Stimulated activated CD4-positive, alpha-beta T cell treated with anti-CD3 and anti-CD28 coated beads, Interleukin-15, amount 100 ng/mL, for 48 hours (primary cell): Measurements from ENCODE around the gene COMP.

Source experiments
- DNase-seq, 2 donors: peaks; one replicate each; pipeline ENCODE4 v3.0.0-alpha.2; 2020; ENCODE audit warnings: low read depth in 2 of 2

The COMP gene

DNA sequence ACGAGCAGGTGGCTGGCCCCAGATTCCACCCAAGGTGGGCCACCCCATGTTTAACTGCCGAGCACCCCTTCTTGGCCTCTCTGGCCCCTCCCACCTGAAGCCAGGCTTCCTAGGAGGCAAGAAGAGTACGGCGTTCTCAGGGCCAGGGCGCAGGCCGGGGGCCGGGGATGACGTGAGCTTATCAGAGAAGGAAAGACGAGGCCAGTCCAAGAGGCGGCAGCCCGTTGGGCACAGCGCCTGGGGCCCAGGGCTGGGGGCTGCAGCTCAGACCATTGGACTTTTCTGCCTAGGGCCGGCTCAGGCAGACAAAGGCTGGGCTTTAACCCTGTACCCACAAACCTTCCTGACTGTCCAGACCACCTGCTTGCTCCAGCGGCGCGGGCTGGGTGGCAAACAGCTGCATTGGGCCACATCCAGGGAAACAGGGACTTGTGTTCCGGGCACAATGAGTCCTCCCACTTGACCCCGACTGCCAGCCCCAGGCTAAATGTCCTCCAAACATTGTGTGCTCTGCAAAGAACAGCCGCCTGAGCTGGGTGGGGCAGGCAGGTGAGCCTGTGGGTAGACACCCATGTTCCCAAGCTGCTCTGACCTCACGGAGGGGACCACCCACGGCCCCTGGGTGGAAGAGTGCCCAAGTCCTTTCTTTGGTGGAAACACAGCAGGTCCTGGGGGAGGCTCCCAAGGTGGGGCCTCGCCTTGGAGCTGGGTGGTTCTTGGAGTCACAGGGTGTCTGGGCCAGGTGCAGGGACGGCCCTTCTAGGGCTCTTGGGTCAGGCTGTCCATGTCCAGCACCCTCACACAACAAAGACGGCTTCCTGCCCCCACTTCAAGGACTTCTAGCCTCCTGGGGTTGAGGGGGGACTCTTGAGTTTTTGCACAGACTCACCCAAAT is 21.9 kb downstream of the COMP start:
- DNase-seq = no peak

DNA sequence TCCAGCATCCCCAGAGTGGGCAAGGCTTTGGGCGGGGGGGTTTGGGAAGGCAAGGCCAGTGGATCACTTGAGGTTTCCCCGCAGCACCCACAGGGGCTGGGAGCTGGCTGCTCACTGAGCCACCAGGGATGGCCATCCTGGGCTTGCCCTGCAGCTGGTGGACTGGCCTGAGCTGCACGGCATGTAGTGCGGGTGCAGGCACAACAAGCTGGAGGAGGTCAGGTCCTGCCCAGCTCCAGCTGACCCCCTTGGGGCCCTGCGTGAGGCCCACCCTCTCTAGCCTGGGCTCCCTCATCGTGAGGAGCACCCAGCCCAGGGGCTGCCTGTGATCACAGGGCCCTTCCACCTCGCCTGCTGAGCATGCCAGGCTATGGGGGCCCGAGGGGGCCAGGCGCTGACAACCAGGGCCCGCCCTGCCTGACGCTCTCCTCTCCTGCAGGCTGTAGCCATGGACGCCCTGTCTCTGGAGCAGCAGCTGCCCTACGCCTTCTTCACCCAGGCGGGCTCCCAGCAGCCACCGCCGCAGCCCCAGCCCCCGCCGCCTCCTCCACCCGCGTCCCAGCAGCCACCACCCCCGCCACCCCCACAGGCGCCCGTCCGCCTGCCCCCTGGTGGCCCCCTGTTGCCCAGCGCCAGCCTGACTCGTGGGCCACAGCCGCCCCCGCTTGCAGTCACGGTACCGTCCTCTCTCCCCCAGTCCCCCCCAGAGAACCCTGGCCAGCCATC is 22.9 kb downstream of the COMP start:
- DNase-seq = no peak

DNA sequence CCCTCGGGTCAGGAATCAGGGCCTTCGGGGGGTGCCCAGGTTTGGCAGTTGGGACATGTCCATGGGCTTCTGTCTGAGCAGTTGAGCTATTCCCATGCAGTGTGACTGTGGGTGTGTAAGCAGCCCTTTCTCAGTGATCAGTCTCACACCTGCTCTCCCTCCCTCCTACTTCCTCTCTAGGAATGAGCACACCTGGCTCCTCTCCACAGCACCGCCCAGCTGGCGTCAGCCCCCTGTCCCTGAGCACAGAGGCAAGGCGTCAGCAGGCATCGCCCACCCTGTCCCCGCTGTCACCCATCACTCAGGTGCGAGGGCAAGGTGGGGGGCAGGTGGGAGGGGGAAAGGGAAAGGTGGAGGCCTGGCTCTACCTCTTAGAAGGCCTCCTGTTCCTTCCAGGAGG is 25.9 kb downstream of the COMP start:
- no peak for DNase-seq

DNA sequence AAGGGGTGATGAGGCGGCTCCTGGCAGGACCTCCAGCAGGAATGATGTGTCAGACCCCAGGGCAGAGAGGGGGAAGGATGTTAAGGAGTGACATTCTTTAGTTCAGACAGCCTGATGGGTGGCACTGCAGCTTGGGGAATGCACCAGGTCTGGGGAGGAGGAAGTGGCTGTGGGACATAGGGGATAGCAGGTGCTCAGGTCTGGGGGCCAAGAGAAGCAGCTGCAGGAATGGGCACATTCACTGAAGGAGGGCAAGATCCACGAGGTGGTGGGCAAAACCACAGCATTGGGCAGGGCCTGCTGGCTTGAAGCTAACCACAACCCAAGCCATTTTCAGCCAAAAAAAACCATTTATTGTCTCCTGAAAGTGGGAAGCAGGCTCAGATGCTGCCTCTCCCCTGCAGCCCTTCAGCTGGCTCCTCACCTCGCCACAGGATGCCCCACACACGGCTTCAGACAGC is 26.5 kb downstream of the COMP start:
- no peak for DNase-seq

DNA sequence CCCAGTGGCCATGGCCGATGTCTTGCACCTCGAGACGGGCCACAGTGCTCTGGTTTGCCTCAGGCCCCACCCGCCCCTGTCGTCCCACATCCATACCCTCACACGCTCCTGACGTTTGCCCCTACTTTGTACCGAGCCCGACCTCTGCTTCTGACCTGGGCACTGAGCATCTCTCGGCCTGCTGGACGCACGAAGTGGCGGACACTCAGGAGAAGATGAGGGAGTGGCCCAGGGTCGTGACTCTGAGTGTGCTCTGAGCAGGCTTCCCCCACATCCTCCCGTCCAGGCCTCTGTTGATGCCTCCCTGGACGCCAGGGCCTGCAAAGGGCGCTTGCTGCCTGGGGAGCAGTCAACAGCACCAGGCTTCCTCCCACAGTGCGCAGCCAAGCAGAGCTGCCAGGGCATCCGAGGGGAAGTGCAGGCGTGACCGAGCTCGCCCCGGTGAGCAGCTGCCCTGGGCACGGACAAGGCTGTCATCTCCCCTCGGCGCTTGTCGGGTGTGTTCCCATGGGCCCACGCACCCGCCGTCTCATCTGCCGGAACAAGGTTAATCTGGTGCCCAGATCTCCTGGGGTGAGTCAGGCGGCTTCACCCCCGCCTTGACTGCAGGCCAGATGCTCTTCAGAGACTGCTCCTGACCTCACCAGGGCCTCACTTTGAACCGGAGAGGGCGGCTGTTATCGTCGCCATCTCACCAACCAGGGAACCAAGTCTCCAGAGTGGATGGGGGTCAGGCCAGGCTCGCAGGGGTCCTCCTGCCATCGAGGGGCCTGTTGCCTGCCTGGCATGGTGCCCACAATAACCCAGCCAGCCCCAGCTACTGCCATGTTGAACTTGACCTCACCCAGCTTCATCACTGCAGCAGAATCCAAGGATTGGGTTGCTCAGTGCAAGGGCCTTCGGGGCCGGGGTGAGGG is 27.2 kb downstream of the COMP start:
- no peak for DNase-seq

DNA sequence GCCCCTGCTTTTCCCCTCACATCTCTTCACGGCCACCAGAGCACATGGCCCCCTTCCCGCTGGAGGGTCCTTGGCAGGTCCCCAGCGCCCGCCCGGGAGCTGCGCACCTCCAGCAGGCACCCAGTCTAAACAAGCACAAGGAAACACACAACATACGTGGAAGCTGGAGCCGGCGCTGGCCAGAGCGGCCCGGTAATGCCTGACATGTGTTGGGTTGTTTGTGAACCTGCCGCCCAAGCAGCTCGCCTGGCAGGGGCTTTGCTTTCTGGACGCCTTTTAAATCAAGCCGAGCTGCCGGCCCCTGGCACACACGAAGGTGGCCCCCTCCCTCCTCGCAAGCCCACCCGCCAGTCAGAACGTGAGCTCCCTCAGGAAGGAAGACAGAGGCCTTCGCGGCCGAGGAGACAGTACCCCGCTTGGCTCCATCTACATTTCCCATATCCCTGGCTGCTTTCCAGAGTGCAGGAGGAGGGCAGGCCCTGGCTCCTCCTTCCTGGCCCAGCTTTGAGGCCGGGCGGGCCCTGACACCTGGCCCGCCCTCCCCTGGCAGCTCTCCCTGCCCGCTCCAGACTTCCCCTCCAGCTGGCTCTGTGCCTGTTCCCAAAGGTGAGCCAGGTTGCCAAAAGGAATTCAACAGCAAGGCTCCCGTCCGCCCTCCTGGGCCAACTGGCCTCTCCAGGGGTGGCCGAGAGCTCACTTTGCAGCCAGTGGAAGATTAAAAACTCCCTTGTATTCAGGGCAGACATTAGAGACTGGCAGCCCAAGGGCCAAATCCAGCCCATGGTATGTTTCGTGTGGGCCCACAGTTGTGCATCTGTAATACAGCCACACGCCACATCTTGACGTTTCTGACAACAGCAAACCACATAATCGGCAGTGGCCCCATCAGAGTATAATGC is 28.7 kb downstream of the COMP start:
- no peak for DNase-seq

DNA sequence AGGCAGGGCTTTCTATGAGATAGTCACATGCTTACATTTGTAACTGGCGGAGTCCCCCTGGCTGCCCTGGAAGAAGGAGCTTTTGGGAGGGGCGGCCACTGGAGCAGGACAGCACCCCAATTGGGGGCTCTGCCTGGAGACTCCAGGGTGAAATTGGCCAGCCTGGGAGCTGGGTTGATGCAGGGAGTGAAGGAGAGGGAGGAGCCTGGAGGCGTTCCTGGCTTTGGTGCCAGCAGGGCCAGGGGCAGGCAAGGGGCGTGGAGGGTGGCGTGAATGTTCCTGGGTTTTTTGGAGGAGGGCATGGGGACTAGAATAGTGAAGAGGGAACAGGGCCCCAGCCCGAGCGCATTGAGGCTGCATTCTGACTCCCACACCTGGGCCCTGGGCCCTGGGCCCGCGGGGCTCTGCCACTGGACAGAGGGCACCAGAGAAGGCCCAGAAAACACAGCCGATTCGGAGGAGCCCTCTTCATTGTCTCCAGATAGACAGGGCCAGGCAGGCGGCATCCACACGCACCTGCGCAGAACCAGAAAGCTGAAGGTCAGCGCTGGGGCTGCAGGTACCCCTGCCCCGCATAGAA is 29.5 kb downstream of the COMP start:
- DNase-seq = no peak

DNA sequence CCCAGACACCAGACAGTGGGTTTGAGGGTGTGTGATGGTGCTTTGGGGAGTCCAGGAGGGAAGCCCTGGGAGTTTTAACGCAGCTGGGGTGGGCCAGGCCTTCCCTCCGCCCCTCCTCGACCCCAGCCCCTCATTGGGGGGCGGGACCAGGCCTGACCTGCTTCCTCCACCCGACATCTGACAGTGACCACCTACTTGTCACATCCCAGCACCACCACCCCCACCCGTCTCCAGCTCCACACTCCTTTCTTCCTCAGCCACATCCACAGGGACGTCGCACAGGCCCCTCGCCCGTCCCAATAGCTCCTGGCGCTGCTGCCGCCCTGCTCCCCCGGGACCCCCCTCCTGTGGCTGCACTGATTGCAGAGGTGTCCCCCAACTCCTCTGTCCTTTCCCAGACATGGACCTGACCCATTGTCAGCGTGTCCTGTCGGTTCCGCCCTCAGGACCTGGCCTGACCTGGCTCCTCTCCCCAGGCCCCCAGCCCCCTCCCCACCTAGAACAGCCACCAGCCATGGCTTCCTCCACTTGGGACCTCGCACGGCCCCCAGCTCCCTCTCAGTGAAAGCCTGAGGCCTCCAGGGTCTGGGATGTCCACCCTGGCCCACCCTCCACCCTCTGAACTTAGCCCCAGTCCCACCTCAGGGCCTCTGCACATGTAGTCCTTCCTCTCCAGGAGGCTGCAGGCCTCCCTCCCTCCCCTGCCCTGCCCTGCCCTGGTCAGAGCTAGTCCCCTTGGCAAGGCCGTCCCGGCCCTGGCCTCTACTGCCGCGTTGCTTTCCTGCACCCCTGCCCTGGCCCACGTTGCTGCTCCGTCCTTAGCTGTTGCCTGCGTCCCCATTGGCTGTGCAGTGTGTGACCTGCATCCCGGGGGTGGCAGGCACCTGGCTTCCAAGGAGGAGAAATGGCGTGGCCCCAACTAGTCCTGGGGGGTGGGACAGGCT is 30.4 kb downstream of the COMP start:
- no peak for DNase-seq

DNA sequence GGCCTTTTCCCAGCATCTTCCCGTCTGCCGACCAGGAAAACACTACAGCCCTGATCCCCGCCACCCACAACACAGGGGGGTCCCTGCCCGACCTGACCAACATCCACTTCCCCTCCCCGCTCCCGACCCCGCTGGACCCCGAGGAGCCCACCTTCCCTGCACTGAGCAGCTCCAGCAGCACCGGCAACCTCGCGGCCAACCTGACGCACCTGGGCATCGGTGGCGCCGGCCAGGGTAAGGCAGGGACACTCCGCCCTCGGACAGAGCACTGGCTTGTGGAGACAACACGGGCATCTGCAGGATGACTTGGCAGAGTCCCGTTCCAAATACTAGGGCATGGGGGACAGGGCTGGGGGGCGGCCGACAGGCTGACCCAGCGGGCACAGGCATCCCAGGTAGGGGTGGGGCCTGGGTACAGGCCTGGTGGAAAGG is 31.1 kb downstream of the COMP start:
- DNase-seq = no peak

DNA sequence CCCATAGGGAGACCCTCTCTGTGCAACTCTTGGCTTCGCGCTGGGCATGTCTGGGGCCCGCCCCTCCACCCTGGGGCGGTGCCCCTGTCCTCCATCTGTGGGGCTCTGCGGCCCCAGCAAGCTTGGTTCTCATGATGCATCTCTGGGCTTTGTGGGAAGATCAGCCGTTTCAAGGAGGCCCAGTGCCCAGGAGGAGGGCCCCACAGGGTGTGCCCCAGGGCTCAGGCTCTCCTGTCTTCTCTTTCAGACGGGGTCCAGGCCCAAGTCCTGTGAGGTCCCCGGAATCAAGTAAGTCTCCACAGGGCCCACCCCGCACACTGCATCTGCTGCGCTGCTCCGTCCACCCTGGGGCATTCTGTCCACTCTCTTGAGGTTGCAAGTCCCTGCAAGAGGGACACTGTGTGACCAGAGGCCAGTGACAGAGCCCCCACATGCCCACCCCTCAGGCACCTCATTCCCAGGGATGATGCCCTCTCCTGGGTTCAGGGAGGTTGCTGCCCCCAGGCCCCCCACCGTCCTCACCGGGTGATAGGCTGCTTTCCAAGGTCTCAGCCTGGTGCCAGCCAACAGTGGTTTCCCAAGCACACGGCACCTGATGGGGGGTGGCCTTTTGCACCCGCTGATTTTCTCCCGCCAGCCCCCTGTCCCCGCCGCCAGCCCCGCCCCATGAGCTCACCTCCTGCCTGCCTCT is 31.7 kb downstream of the COMP start:
- no peak for DNase-seq

DNA sequence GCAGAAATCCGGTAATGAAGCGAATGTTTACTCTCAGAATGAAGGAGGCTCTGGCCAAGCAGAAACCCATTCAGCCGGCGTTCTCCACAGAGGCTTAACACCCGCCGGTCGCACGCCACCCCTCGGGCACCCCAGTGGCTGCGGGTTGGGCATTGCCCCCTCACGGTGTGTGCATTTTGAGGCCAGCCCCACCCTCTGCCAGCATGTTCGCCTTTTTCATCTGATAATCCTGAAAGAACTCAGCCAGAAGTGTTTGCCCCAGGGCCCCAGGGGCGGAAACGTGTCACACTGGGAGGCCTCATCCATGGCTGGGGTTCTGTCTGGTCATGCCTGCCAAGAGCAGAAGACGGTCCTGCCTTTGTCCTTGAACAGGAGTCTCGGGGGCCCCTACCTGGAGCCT is 34.2 kb downstream of the COMP start:
- no peak for DNase-seq

DNA sequence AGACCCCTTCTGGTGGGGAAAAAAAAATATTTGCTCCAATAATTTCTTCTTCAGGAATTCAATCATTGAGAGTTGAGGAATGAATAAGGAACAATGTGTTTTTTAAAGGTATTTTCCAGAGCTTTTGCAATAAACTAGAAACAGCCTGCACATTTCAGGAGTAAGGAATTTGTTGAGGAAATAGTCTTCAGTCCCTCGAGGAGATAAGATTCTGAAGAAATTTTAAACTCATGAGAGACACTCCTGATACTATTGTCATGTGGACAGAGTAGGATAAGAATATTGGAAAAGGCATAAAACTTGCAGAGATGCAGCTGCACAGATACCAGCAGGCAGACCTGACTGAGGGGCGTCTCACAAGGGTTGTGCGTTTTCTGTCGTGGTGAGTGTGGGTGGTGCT is 36.6 kb downstream of the COMP start:
- no peak for DNase-seq

DNA sequence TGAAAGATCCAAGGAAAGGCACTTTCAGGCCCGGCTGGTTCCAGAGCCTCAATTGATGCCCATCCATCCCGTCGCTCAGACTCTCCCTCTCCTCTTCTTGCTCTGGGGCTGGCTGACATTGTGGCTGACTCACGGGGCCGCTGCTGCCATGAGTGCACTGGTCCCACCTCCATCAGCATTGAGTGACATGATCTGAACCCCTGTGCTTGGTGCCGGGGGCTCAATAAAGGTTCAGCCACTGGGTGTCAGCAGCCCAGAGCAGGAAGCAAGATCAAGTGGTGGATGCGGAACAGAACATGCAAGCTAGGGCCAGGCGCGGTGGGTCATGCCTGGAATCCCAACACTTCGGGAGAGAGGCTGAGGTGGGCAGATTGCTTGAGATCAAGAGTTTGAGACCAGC is 39.5 kb downstream of the COMP start:
- no peak for DNase-seq

DNA sequence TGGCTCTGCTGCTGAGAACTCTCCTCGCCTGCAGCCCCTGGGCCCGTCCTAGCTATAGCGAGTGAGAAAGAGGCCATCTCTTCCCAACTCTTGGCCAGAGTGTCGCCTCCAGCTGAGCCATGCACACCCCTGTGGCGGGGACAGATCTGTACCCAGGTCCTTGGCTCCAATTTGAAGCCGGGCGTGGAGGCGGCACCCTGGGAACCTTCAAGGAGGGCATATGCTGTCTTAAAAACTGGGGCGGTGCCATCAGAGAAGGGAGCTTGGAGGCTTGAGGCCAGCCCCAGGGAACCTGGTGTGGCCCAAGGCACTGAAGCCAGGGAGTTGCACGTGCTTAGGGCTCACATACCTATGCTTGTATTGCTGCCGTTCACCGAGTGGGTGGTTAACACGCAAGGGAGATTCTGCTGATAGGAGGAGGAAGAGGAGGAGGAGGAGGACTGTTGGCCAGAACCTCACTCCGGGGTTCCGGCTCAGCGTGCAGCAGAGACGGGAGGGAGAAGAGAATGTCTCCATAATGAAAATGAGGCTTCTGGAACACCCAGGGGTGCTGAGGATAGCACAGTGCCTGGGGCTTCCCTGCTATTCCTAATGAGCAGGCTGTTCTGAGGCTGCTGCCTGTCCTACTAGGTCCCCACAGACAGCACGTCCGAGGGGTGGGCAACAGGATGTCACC is 40.7 kb downstream of the COMP start:
- DNase-seq = no peak

DNA sequence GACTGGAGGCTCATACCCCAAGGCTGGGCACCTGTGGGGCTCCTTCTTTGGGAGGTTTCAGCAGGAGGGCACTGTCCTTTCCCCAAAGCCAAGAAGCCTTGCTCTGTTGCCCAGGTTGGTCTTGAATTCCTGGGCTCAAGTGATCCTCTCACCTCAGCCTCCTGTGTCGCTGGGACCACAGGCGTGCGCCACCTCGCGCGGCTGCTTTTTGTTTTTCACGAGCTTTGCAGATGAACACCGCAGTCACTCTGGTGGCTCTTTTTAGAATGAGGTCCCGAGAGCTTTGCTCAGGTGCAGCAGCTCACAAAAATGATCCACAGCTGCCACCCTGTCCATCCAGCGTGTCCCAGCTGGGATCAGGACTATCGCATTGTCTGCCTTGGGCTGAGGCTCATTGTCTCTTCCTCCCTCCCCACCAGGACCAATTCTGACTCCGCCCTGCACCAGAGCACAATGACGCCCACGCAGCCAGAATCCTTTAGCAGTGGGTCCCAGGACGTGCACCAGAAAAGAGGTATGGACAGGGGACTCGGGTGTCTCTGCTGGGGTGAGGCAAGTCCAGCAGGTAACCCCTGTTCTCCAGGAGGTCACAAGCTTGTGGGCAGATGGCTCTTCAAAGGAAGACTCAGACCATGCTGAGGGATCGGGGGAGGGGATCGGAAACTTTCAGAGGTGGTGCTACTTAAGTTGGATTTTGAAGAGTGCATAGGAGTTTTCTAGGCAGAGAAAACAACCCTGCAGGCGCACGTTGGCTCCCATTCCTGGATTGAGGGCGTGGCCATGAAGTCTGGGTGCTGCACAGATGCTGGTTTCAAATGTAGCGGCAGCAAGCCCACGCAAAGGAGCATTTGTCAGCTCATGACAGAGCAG is 41.5 kb downstream of the COMP start:
- DNase-seq = no peak

DNA sequence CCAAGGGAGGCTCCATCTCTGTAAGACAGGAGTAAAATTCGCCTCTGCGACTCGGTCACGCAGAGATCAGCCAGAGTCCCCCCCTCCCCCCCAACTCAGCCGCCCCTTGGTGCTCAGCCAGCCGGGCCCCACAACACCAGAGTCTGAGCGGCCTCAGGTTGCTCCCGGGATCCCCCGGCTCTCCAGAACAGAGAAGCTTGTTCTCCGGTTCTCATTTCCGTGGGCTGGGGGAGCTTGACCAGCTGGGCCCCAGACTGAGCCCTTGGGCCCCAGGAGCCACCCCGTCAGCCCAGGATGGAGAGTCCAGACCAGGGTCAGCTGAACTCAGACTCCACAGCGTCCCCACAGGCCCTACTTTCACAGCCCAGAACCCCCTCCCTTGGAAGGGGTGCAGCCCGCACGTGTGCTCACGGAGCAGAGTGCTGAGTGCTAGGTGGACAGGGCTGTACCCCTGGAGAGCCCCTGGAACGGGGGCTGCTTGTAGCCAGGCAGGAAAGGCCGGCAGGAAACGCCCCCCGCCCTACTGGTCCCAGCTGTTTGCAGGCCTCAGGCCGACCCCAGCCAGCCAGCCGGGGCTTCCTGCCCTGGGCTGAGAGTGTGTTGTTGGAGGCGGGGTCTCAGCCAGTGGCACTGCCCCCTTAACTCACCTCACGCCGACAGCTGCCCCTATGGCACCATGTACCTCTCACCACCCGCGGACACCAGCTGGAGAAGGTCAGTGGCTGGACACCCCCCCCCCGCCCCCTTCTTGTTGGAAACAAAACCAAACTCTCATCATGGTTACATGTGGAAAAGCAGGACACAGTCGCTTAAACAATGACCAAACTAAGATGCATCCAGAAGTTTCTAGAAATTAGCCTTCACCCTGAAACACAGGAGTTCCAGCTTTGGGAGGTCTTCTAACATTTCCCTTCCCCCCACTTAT is 44.4 kb downstream of the COMP start:
- no peak for DNase-seq
